HG02642 (cell line): ENCODE data around the gene LRRC4C.
A peak's percentile ranks its signal among the peaks of the same experiment; 100 is the strongest.
"Not testable (repeated sequence)": the region's sequence is repeated elsewhere in the genome, so short reads cannot be mapped to it uniquely, and the experiment has no call there.

ENCODE experiments used
- ATAC-seq: cut with Tn5 transposase; IDR thresholded peaks from one replicate; pipeline ENCODE4 v1.9.1; 2021; ENCODE audit warnings: mild to moderate bottlenecking; ENCODE audit not compliant: unreplicated experiment, poor library complexity

The LRRC4C gene

GRCh38 chr11:40170078-40170477 is 1289.4 kb downstream of the LRRC4C start:
- ATAC-seq: peak; percentile 41

DNA sequence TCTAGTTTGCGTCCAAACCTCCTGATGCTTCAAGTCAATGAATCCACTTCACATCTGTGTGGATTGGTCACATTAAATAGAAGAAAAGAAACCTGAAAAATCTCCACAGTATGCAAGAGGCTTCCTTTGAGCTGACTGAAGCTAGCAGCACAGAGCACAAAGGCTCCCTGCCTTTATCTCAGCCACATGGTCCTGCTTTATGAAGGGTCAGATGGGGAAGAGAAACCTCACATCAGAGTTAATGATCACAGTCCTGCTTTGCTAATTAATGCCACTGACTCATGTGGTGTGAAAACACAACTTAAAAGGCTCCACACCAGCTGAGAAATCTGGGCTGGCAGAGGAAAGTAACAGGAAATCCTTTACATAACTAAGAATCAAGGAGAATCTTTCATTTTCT is 1291.0 kb downstream of the LRRC4C start:
- ATAC-seq: peak; percentile 90

DNA sequence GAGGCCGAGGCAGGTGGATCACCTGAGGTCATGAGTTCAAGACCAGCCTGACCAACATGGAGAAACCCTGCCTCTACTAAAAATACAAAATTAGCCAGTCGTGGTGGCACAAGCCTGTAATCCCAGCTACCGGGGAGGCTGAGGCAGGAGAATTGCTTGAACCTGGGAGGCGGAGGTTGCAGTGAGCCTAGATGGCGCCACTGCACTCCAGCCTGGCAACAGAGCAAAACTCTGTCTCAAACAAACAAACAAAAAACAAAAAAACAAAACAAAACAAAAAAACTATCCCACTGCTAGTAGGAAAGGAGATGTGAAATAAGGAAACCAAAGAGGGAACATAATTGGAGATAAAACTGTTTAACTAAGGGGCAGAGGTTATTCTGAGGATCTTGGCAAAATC is 1291.6 kb downstream of the LRRC4C start:
- ATAC-seq: not testable (repeated sequence)

DNA sequence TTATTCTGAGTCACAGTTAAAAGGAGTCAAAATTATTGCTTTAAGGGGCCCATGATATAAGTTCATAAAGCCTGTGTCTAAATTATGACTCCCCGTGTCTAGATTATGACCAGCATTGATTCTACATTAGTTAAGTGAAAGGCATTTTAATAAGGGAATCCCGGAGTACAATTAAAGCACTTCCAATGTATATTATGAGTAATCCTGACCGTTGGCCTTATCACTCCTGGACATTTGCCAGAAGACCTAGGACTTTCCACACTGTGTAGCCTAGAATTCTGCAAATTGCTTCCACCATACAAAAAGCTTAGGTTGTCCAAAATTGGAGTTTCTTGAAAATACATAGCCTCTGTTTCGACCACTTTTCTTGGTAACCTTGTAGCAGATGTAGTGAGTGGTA is 1292.6 kb downstream of the LRRC4C start:
- no peak for ATAC-seq

GRCh38 chr11:40162901-40163883 is 1296.3 kb downstream of the LRRC4C start:
- no peak for ATAC-seq

GRCh38 chr11:40161854-40162410 is 1297.5 kb downstream of the LRRC4C start:
- ATAC-seq: no peak

- no peak for ATAC-seq
These were observed 1299.0 kb downstream of the LRRC4C start for GRCh38 chr11:40160418-40160817.

DNA sequence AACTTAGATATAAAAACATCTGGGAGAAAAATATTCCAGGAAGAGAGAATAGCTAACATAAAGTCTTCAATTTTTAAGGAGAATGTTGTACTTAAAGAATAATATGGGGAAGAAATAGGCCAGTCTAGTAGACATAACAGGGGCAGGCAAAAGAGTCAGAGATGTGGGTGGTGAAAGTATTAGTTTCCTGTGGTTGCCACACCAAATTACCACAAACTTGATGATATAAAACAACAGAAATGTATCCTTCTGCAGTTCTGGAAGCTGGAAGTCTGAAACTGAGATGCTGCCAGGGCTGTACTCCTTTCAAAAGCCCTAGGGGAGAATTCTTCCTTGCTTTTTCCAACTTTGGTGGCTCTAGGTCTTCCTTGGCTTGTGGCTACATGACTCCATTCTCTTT is 1309.7 kb downstream of the LRRC4C start:
- no peak for ATAC-seq

DNA sequence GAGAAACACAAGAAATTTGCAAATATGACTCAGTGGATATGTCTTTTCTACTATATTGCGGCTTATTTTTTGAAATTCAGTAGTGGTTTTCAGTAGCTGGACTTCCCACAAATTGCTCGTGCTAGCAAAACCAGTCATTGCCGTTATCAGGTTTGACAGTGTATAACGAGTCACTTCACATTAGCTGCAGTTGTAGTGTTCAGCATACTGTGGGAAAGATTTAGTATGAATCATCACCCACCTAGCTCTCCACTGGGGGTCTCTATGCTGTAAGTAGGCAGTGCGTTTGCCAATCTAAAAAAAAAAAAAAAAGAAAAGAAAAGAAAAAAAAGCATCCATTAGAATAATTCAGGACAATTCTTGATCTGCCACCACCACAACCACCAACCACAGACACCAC is 1318.9 kb downstream of the LRRC4C start:
- no peak for ATAC-seq

- ATAC-seq: no peak
These were observed 1319.9 kb downstream of the LRRC4C start for GRCh38 chr11:40139536-40139935.

GRCh38 chr11:40139066-40139465 is 1320.4 kb downstream of the LRRC4C start:
- no peak for ATAC-seq

DNA sequence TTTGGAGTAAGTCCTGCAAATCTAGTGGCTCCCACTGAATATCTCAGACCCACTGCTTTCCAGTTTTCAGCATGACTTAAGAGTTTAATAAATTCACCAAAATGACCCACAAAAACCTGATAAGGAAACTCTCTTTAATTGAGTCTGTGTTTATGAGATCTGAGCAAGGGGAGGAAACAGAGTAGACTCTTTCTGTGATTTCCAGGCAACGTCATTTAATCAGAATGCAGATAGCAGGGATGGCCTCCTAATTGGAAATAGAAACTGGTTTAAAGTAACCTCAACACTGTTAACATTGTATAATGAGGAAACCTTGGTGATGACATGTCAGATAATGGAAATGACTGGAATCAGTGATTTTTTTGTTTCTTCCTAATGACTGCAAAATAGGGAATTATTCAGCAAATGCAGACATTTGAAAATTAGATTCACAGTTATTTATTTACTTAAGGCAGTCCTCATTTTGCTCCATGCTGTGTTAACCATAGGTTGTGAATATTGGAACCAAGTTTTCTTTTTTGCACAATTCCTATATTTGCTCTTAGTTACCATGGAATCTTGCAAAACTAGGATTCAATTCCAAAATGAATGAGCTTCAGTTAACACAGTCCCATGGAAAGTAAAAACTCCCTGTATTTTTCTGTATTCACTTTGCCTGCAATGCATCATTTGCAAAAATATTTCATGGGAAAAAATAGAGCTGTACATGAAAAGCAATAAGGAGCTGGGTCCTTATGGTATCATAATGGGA is 1324.5 kb downstream of the LRRC4C start:
- ATAC-seq: no peak

- ATAC-seq: no peak
These were observed 1326.0 kb downstream of the LRRC4C start for GRCh38 chr11:40133498-40133897.

GRCh38 chr11:40132912-40133311 is 1326.5 kb downstream of the LRRC4C start:
- no peak for ATAC-seq

DNA sequence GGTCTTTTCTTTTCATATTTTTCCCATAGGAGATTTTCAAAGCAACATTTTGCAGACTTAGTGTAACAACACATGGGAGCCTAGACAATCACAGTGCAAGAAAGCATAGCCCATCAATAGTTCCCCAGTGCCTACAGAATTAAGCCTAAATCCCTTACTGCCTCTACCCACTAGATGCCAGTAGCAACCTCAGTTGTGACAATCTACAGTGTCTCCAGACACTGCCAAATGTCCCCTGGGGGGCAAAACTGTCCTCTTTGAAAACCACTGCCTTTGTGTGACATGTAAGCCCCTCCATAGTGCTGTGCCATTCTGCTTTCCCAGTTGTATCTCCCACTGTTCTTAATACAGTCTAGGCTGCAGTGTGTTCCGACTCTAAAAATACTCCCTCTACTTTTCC is 1329.0 kb downstream of the LRRC4C start:
- ATAC-seq: peak; percentile 61

- ATAC-seq: no peak
These were observed 1330.2 kb downstream of the LRRC4C start for GRCh38 chr11:40129266-40129665.

DNA sequence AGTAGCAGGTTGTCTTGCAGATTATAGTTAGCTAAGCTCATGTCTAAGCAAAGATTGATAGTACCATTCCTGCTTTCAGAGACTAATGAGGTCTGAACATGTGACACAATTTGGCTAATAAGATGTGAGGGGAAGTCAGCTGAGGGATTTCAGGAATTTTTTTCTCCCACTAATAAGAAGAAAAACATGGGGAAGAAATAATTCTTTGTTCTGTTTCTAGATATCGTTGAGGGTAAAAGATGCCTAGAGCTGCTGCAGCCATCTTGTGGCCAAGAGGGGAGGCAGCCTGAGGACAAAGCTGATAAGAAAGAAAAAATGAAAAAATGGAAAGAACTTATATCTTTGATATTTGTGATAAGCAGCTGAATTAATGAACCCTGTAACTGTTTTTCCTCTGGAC is 1334.4 kb downstream of the LRRC4C start:
- ATAC-seq: no peak

- ATAC-seq: no peak
These were observed 1339.8 kb downstream of the LRRC4C start for GRCh38 chr11:40119661-40120060.

DNA sequence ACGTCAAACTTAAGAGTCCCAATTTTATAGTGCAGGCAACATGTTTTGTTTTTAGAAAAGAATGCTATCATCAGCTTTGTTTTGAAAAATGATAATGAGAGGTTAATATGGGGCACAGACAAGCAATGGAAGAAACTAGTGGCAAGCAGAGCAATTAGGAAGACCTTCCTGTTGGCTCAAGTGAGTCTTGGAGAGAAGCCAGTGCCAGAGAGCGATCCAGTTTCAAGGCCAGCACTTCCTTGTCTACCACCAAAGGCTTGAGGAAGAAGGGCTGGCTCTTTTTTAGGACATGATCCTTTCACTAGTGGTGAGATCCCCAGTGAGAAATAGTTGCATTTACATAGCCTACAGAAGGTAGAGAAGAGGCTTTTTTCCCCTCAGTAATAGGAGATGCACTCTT is 1340.7 kb downstream of the LRRC4C start:
- ATAC-seq: no peak

GRCh38 chr11:40118026-40118425 is 1341.4 kb downstream of the LRRC4C start:
- no peak for ATAC-seq

GRCh38 chr11:40104941-40105550 is 1354.4 kb downstream of the LRRC4C start:
- ATAC-seq: no peak
